Measurements from ENCODE around the gene GREB1. TPM values are rescaled to one million over a fixed set of nuclear protein-coding genes. Genes with fewer than 3 reads are reported as not detected.

GREB1 gene
- total RNA-seq, 1 donor from 2014 or later: 6.8 TPM

- no peak overlapping the region for H3K9ac ChIP-seq (ENCODE audit: low read depth in 1 of 3, low read length in 3 of 3)
- no peak overlapping the region for H3K4me3 ChIP-seq (ENCODE audit: low read length in 3 of 3)
- H3K9me3 ChIP-seq (ENCODE audit: control insufficient read depth in 3 of 3, low read length in 3 of 3): no peaks in the 10 kb centered on the region
- no peaks in the 10 kb centered on the region for H3K4me1 ChIP-seq (ENCODE audit: control insufficient read depth in 3 of 3, insufficient read depth in 3 of 3, low read length in 3 of 3)
- H3K27me3 ChIP-seq (ENCODE audit: control insufficient read depth in 3 of 3, insufficient read depth in 3 of 3, low read length in 3 of 3): no peaks in the 10 kb centered on the region
- no peaks in the 10 kb centered on the region for H3K36me3 ChIP-seq (ENCODE audit: control insufficient read depth in 3 of 3, insufficient read depth in 3 of 3, low read length in 3 of 3)
- no peak overlapping the region for H3K27ac ChIP-seq (ENCODE audit: low read depth, low read length)
Measured at GRCh38 chr2:11520092-11520693, 13.7 kb upstream of the GREB1 start.

GRCh38 chr2:11521775-11522174, 12.1 kb upstream of the GREB1 start:
- Histone ChIP-seq H3K9me3 (ENCODE audit: control insufficient read depth in 3 of 3, low read length in 3 of 3) (no peaks in the 10 kb centered on the region), H3K4me3 (ENCODE audit: low read length in 3 of 3) (no peak overlapping the region), H3K4me1 (ENCODE audit: control insufficient read depth in 3 of 3, insufficient read depth in 3 of 3, low read length in 3 of 3) (no peaks in the 10 kb centered on the region), H3K9ac (ENCODE audit: low read depth in 1 of 3, low read length in 3 of 3) (no peak overlapping the region), H3K36me3 (ENCODE audit: control insufficient read depth in 3 of 3, insufficient read depth in 3 of 3, low read length in 3 of 3) (no peaks in the 10 kb centered on the region), H3K27ac (ENCODE audit: low read depth, low read length) (no peak overlapping the region), H3K27me3 (ENCODE audit: control insufficient read depth in 3 of 3, insufficient read depth in 3 of 3, low read length in 3 of 3) (no peaks in the 10 kb centered on the region)

- no peaks in the 10 kb centered on the region for H3K4me1 ChIP-seq (ENCODE audit: control insufficient read depth in 3 of 3, insufficient read depth in 3 of 3, low read length in 3 of 3)
- H3K27ac ChIP-seq (ENCODE audit: low read depth, low read length): no peak overlapping the region
- H3K9me3 ChIP-seq (ENCODE audit: control insufficient read depth in 3 of 3, low read length in 3 of 3): no peaks in the 10 kb centered on the region
- no peak overlapping the region for H3K4me3 ChIP-seq (ENCODE audit: low read length in 3 of 3)
- no peak overlapping the region for H3K9ac ChIP-seq (ENCODE audit: low read depth in 1 of 3, low read length in 3 of 3)
- H3K27me3 ChIP-seq (ENCODE audit: control insufficient read depth in 3 of 3, insufficient read depth in 3 of 3, low read length in 3 of 3): no peaks in the 10 kb centered on the region
- no peaks in the 10 kb centered on the region for H3K36me3 ChIP-seq (ENCODE audit: control insufficient read depth in 3 of 3, insufficient read depth in 3 of 3, low read length in 3 of 3)
Measured at GRCh38 chr2:11524470-11524869, 9.4 kb upstream of the GREB1 start.

- Histone ChIP-seq H3K9ac (ENCODE audit: low read depth in 1 of 3, low read length in 3 of 3) (no peak overlapping the region), H3K27me3 (ENCODE audit: control insufficient read depth in 3 of 3, insufficient read depth in 3 of 3, low read length in 3 of 3) (no peaks in the 10 kb centered on the region), H3K9me3 (ENCODE audit: control insufficient read depth in 3 of 3, low read length in 3 of 3) (no peaks in the 10 kb centered on the region), H3K4me1 (ENCODE audit: control insufficient read depth in 3 of 3, insufficient read depth in 3 of 3, low read length in 3 of 3) (peaks cover 0 to 1% (median under 1%) of the 10 kb centered on the region in 3 donors), H3K4me3 (ENCODE audit: low read length in 3 of 3) (no peak overlapping the region), H3K36me3 (ENCODE audit: control insufficient read depth in 3 of 3, insufficient read depth in 3 of 3, low read length in 3 of 3) (no peaks in the 10 kb centered on the region), H3K27ac (ENCODE audit: low read depth, low read length) (no peak overlapping the region)
Measured at GRCh38 chr2:11525762-11526161, 8.1 kb upstream of the GREB1 start.

- no peak overlapping the region for H3K27ac ChIP-seq (ENCODE audit: low read depth, low read length)
Measured at GRCh38 chr2:11527001-11527400, 6.8 kb upstream of the GREB1 start.

GRCh38 chr2:11528228-11528627, 5.6 kb upstream of the GREB1 start:
- Histone ChIP-seq H3K36me3 (ENCODE audit: control insufficient read depth in 3 of 3, insufficient read depth in 3 of 3, low read length in 3 of 3) (no peaks in the 10 kb centered on the region), H3K27ac (ENCODE audit: low read depth, low read length) (no peak overlapping the region), H3K9ac (ENCODE audit: low read depth in 1 of 3, low read length in 3 of 3) (no peak overlapping the region), H3K4me3 (ENCODE audit: low read length in 3 of 3) (no peak overlapping the region), H3K4me1 (ENCODE audit: control insufficient read depth in 3 of 3, insufficient read depth in 3 of 3, low read length in 3 of 3) (peaks cover 0 to 6% (median 5%) of the 10 kb centered on the region in 3 donors), H3K27me3 (ENCODE audit: control insufficient read depth in 3 of 3, insufficient read depth in 3 of 3, low read length in 3 of 3) (no peaks in the 10 kb centered on the region), H3K9me3 (ENCODE audit: control insufficient read depth in 3 of 3, low read length in 3 of 3) (no peaks in the 10 kb centered on the region)

More at GRCh38 chr2:11527001-11527400, 6.8 kb upstream of the GREB1 start:
- peaks cover 0 to 5% (median 5%) of the 10 kb centered on the region in 3 donors for H3K4me1 ChIP-seq (ENCODE audit: control insufficient read depth in 3 of 3, insufficient read depth in 3 of 3, low read length in 3 of 3)
- H3K27me3 ChIP-seq (ENCODE audit: control insufficient read depth in 3 of 3, insufficient read depth in 3 of 3, low read length in 3 of 3): no peaks in the 10 kb centered on the region
- no peaks in the 10 kb centered on the region for H3K36me3 ChIP-seq (ENCODE audit: control insufficient read depth in 3 of 3, insufficient read depth in 3 of 3, low read length in 3 of 3)
- no peak overlapping the region for H3K4me3 ChIP-seq (ENCODE audit: low read length in 3 of 3)
- no peak overlapping the region for H3K9ac ChIP-seq (ENCODE audit: low read depth in 1 of 3, low read length in 3 of 3)
- H3K9me3 ChIP-seq (ENCODE audit: control insufficient read depth in 3 of 3, low read length in 3 of 3): no peaks in the 10 kb centered on the region

GRCh38 chr2:11530864-11531465, 2.9 kb upstream of the GREB1 start:
- no peaks in the 10 kb centered on the region for H3K9me3 ChIP-seq (ENCODE audit: control insufficient read depth in 3 of 3, low read length in 3 of 3)
- no peak overlapping the region for H3K4me3 ChIP-seq (ENCODE audit: low read length in 3 of 3)
- peaks cover 13 to 25% (median 15%) of the 10 kb centered on the region in 3 donors for H3K4me1 ChIP-seq (ENCODE audit: control insufficient read depth in 3 of 3, insufficient read depth in 3 of 3, low read length in 3 of 3)
- no peak overlapping the region for H3K27ac ChIP-seq (ENCODE audit: low read depth, low read length)
- H3K27me3 ChIP-seq (ENCODE audit: control insufficient read depth in 3 of 3, insufficient read depth in 3 of 3, low read length in 3 of 3): no peaks in the 10 kb centered on the region
- no peaks in the 10 kb centered on the region for H3K36me3 ChIP-seq (ENCODE audit: control insufficient read depth in 3 of 3, insufficient read depth in 3 of 3, low read length in 3 of 3)
- H3K9ac ChIP-seq (ENCODE audit: low read depth in 1 of 3, low read length in 3 of 3): no peak overlapping the region

- Histone ChIP-seq H3K4me3 (ENCODE audit: low read length in 3 of 3) (no peak overlapping the region), H3K36me3 (ENCODE audit: control insufficient read depth in 3 of 3, insufficient read depth in 3 of 3, low read length in 3 of 3) (no peaks in the 10 kb centered on the region), H3K27me3 (ENCODE audit: control insufficient read depth in 3 of 3, insufficient read depth in 3 of 3, low read length in 3 of 3) (no peaks in the 10 kb centered on the region), H3K9ac (ENCODE audit: low read depth in 1 of 3, low read length in 3 of 3) (no peak overlapping the region), H3K9me3 (ENCODE audit: control insufficient read depth in 3 of 3, low read length in 3 of 3) (no peaks in the 10 kb centered on the region), H3K4me1 (ENCODE audit: control insufficient read depth in 3 of 3, insufficient read depth in 3 of 3, low read length in 3 of 3) (peaks cover 15 to 27% (median 15%) of the 10 kb centered on the region in 3 donors), H3K27ac (ENCODE audit: low read depth, low read length) (no peak overlapping the region)
Measured at GRCh38 chr2:11532416-11533055, 1.3 kb upstream of the GREB1 start.

- H3K9ac ChIP-seq (ENCODE audit: low read depth in 1 of 3, low read length in 3 of 3): no peak overlapping the region
- peaks cover 0 to 3% (median 0%) of the 10 kb centered on the region in 3 donors for H3K27me3 ChIP-seq (ENCODE audit: control insufficient read depth in 3 of 3, insufficient read depth in 3 of 3, low read length in 3 of 3)
- H3K9me3 ChIP-seq (ENCODE audit: control insufficient read depth in 3 of 3, low read length in 3 of 3): no peaks in the 10 kb centered on the region
- no peaks in the 10 kb centered on the region for H3K36me3 ChIP-seq (ENCODE audit: control insufficient read depth in 3 of 3, insufficient read depth in 3 of 3, low read length in 3 of 3)
- no peak overlapping the region for H3K27ac ChIP-seq (ENCODE audit: low read depth, low read length)
- no peak overlapping the region for H3K4me3 ChIP-seq (ENCODE audit: low read length in 3 of 3)
- H3K4me1 ChIP-seq (ENCODE audit: control insufficient read depth in 3 of 3, insufficient read depth in 3 of 3, low read length in 3 of 3): peaks cover 17 to 29% (median 18%) of the 10 kb centered on the region in 3 donors
Measured at GRCh38 chr2:11534071-11534745, 363 bp downstream of the GREB1 start.
